Stimulated activated CD8-positive, alpha-beta memory T cell treated with anti-CD3 and anti-CD28 coated beads, Interleukin-4, amount 100 ng/mL, for 48 hours (primary cell): ENCODE results near the gene PCDH8.

Experiments
- DNase-seq: peaks from one replicate; pipeline ENCODE4 v3.0.0-alpha.2; 2020

The PCDH8 gene

GRCh38 chr13:52810011-52810410 is 38.4 kb downstream of the PCDH8 start:
- DNase-seq, result no peak

- DNase-seq, result peak; percentile 69
Measured at GRCh38 chr13:52809310-52809769, 39.1 kb downstream of the PCDH8 start.

GRCh38 chr13:52808842-52809219 is 39.6 kb downstream of the PCDH8 start:
- DNase-seq, result no peak

- DNase-seq, result no peak
Measured at GRCh38 chr13:52806029-52806428, 42.4 kb downstream of the PCDH8 start.

- no peak for DNase-seq
Measured at GRCh38 chr13:52804202-52804641, 44.2 kb downstream of the PCDH8 start.

- DNase-seq, result no peak
Measured at GRCh38 chr13:52800856-52801255, 47.6 kb downstream of the PCDH8 start.

GRCh38 chr13:52798770-52799430 is 49.5 kb downstream of the PCDH8 start:
- no peak for DNase-seq

- DNase-seq, result no peak
Measured at GRCh38 chr13:52797176-52797575, 51.3 kb downstream of the PCDH8 start.

- DNase-seq, result no peak
Measured at GRCh38 chr13:52794589-52794988, 53.9 kb downstream of the PCDH8 start.

GRCh38 chr13:52793515-52794061 is 54.9 kb downstream of the PCDH8 start:
- no peak for DNase-seq
